Lower leg skin (tissue), 3 donors: ENCODE measurements around the gene KHDC1L.

ENCODE experiments used
- CTCF ChIP-seq, 3 donors: fragments of 450-650 bp; IDR thresholded peaks; one replicate each; pipeline ENCODE4 v1.5.1; 2016; ENCODE audit warnings: antibody characterized with exemption in 3 of 3, mild to moderate bottlenecking in 3 of 3, moderate library complexity in 2 of 3
- POLR2A ChIP-seq, 2 donors: fragments of 450-650 bp; IDR thresholded peaks; one replicate each; pipeline ENCODE4 v1.6.1; 2016 to 2017; ENCODE audit warnings: antibody characterized with exemption in 2 of 2, mild to moderate bottlenecking in 1 of 2, moderate library complexity in 1 of 2

GRCh38 chr6:73250016-73250415 is 24.7 kb upstream of the KHDC1L start:
- TF ChIP-seq CTCF (IDR thresholded peaks at IDR 0.05) (no peak), POLR2A (IDR thresholded peaks at IDR 0.05) (no peak)
